Prostate gland (tissue), 2 donors: ENCODE results near the gene SNN.

Experiments used
- CTCF ChIP-seq, 4 experiments: fragments of 200-600 bp in 2 of 4; fragments of 450-650 bp in 2 of 4; sonication (generic) in 2 of 4; IDR thresholded peaks; 1 replicate in 3 of 4; 2 replicates in 1 of 4; pipeline ENCODE4 v1.5.1; 2016 to 2019; ENCODE audit warnings: antibody characterized with exemption in 4 of 4, mild to moderate bottlenecking in 2 of 4, moderate library complexity in 2 of 4
- POLR2A ChIP-seq: fragments of 450-650 bp; IDR thresholded peaks from one replicate; pipeline ENCODE4 v1.6.1; 2016; ENCODE audit warnings: antibody characterized with exemption, mild to moderate bottlenecking
- POLR2AphosphoS5 ChIP-seq: sonication (generic); formaldehyde crosslinking; IDR thresholded peaks from one replicate; pipeline ENCODE4 v1.6.1; 2017; ENCODE audit warnings: antibody characterized with exemption

GRCh38 chr16:11624636-11625607, 43.3 kb upstream of the SNN start:
- no peak for TF ChIP-seq POLR2A
- TF ChIP-seq CTCF (IDR thresholded peaks at IDR 0.05), result no peak
- no peak for TF ChIP-seq POLR2AphosphoS5
